SK-N-SH treated with all-trans-retinoic acid at 6 μM for 48 hours (cell line): ENCODE results near the gene TANGO6.

Experiments
- ATAC-seq: fragments of 200-7000 bp; cut with Tn5 transposase; 3 replicates; pipeline ENCODE4 v1.9.1; 2020; ENCODE audit warnings: mild to moderate bottlenecking, moderate library complexity
- ARNTL ChIP-seq: fragments of 450-650 bp; formaldehyde crosslinking; IDR thresholded peaks from 2 replicates; pipeline ENCODE4 v1.5.0; 2020; ENCODE audit warnings: low read depth, mild to moderate bottlenecking, moderate library complexity, borderline replicate concordance
- BACH2 ChIP-seq: fragments of 250-450 bp; sonication (Bioruptor Pico); IDR thresholded peaks from 2 replicates; pipeline ENCODE4 v1.9.0; 2021; ENCODE audit warnings: mild to moderate bottlenecking, borderline replicate concordance
- CSDC2 ChIP-seq: fragments of 250-450 bp; sonication (Bioruptor Pico); IDR thresholded peaks from 2 replicates; pipeline ENCODE4 v1.5.0; 2020; ENCODE audit warnings: mild to moderate bottlenecking, moderate library complexity
- ESRRG ChIP-seq: fragments of 250-450 bp; sonication (Bioruptor Pico); IDR thresholded peaks from 2 replicates; pipeline ENCODE4 v1.6.1; 2021; ENCODE audit warnings: mild to moderate bottlenecking
- ISL1 ChIP-seq: fragments of 250-450 bp; sonication (Bioruptor Pico); IDR thresholded peaks from 2 replicates; pipeline ENCODE4 v2.1.2; 2022; ENCODE audit warnings: mild to moderate bottlenecking, moderate library complexity
- OSR1 ChIP-seq: fragments of 250-450 bp; sonication (Bioruptor Pico); IDR thresholded peaks from 2 replicates; pipeline ENCODE4 v1.8.0; 2022; ENCODE audit warnings: moderate library complexity, mild to moderate bottlenecking, inconsistent platforms
- PPARA ChIP-seq: fragments of 250-450 bp; sonication (Bioruptor Pico); IDR thresholded peaks from 2 replicates; pipeline ENCODE4 v1.5.0; 2020; ENCODE audit warnings: mild to moderate bottlenecking, borderline replicate concordance
- RARB ChIP-seq: fragments of 250-450 bp; sonication (Bioruptor Pico); IDR thresholded peaks from 2 replicates; pipeline ENCODE4 v1.8.0; 2021; ENCODE audit warnings: mild to moderate bottlenecking, moderate library complexity
- SNAI2 ChIP-seq: fragments of 250-450 bp; sonication (Bioruptor Pico); IDR thresholded peaks from 2 replicates; pipeline ENCODE4 v1.5.0; 2020; ENCODE audit warnings: mild to moderate bottlenecking, moderate library complexity
- TCF4 ChIP-seq: fragments of 250-450 bp; sonication (Bioruptor Pico); IDR thresholded peaks from 2 replicates; pipeline ENCODE4 v1.8.0; 2021; ENCODE audit warnings: mild to moderate bottlenecking, moderate library complexity, borderline replicate concordance
- TOX ChIP-seq: fragments of 250-450 bp; sonication (Bioruptor Pico); IDR thresholded peaks from 2 replicates; pipeline ENCODE4 v1.8.0; 2021; ENCODE audit warnings: mild to moderate bottlenecking, moderate library complexity, borderline replicate concordance
- ZC3H10 ChIP-seq: fragments of 250-450 bp; sonication (Bioruptor Pico); IDR thresholded peaks from 2 replicates; pipeline ENCODE4 v1.5.1; 2021; ENCODE audit warnings: mild to moderate bottlenecking, moderate library complexity
- ZFP3 ChIP-seq: fragments of 250-450 bp; sonication (Bioruptor Pico); IDR thresholded peaks from 2 replicates; pipeline ENCODE4 v1.5.0; 2020; ENCODE audit warnings: mild to moderate bottlenecking, moderate library complexity
- ZFP30 ChIP-seq: fragments of 450-650 bp; formaldehyde crosslinking; IDR thresholded peaks from 2 replicates; pipeline ENCODE4 v1.5.0; 2022; ENCODE audit warnings: mild to moderate bottlenecking, moderate library complexity
- ZNF565 ChIP-seq: fragments of 450-650 bp; formaldehyde crosslinking; conservative IDR thresholded peaks from 2 replicates; pipeline ENCODE4 v1.5.0; 2020; ENCODE audit warnings: low read depth, mild to moderate bottlenecking, moderate library complexity
- ZNF70 ChIP-seq: fragments of 450-650 bp; formaldehyde crosslinking; IDR thresholded peaks from 2 replicates; pipeline ENCODE4 v1.5.0; 2020; ENCODE audit warnings: mild to moderate bottlenecking, moderate library complexity
- ZNF8 ChIP-seq: fragments of 450-650 bp; formaldehyde crosslinking; IDR thresholded peaks from 2 replicates; pipeline ENCODE4 v1.5.0; 2020; ENCODE audit warnings: mild to moderate bottlenecking, moderate library complexity
- TF ChIP-seq, protein P1 (sequence below): fragments of 250-450 bp; sonication (Bioruptor Pico); IDR thresholded peaks from 2 replicates; pipeline ENCODE4 v1.8.0; 2021; ENCODE audit warnings: low read depth, mild to moderate bottlenecking, moderate library complexity, borderline replicate concordance
- TF ChIP-seq, protein P2 (sequence below): fragments of 250-450 bp; sonication (Bioruptor Pico); IDR thresholded peaks from 2 replicates; pipeline ENCODE4 v1.5.1; 2020; ENCODE audit warnings: low read depth, mild to moderate bottlenecking, moderate library complexity
- TF ChIP-seq, protein P3 (sequence below): fragments of 250-450 bp; sonication (Bioruptor Pico); IDR thresholded peaks from 2 replicates; pipeline ENCODE4 v1.5.1; 2021; ENCODE audit warnings: mild to moderate bottlenecking, moderate library complexity
- TF ChIP-seq, protein P4 (sequence below): fragments of 250-450 bp; sonication (Bioruptor Pico); IDR thresholded peaks from 2 replicates; pipeline ENCODE4 v1.8.0; 2020; ENCODE audit warnings: mild to moderate bottlenecking, moderate library complexity, borderline replicate concordance

The TANGO6 gene

DNA sequence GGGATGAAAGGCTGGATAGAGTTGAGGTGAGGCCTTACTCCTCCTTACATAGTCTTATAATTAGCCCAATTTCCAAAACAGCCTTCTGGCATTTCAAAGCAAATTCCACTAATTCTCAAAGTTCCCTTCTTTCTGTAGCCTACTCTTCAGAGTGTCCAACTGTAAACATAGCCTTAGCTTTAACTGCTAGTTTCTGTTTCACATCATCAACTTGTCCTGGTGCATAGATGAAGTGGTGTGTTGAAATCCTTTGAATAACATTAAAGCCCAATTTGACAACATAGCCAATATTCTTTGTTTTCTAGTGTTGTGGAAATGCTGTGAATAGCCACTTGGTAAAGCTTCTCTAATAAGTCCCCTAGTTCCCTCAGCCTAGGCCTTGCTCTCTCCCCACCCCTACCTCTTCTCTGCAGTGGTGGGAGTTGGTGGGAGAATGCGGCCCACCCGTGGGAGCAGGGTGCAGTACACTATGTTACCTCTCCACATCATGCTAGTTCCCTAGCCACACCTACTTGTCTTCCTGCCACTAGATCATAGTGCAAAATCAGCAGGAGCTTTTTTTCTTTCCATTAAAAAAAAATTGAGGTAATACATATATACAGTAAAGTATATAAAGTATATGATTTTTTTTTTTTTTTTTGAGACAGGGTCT is 135.1 kb downstream of the TANGO6 start:
- ATAC-seq = no peak
- TF ChIP-seq ZNF70 (no peak), OSR1 (no peak), RARB (CRISPR knock-in tag) (no peak), ZNF8 (CRISPR knock-in tag) (no peak), TCF4 (CRISPR knock-in tag) (no peak), TOX (CRISPR knock-in tag) (no peak), BACH2 (CRISPR knock-in tag) (no peak), PPARA (CRISPR knock-in tag) (no peak), ISL1 (CRISPR knock-in tag) (no peak), ZFP3 (no peak), ESRRG (CRISPR knock-in tag) (no peak), ARNTL (CRISPR knock-in tag) (no peak), ZNF565 (no peak), SNAI2 (CRISPR knock-in tag) (no peak), ZC3H10 (CRISPR knock-in tag) (no peak), CSDC2 (CRISPR knock-in tag) (no peak)
- TF ChIP-seq, protein P1, sequence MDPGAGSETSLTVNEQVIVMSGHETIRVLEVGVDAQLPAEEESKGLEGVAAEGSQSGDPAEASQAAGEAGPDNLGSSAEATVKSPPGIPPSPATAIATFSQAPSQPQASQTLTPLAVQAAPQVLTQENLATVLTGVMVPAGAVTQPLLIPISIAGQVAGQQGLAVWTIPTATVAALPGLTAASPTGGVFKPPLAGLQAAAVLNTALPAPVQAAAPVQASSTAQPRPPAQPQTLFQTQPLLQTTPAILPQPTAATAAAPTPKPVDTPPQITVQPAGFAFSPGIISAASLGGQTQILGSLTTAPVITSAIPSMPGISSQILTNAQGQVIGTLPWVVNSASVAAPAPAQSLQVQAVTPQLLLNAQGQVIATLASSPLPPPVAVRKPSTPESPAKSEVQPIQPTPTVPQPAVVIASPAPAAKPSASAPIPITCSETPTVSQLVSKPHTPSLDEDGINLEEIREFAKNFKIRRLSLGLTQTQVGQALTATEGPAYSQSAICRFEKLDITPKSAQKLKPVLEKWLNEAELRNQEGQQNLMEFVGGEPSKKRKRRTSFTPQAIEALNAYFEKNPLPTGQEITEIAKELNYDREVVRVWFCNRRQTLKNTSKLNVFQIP = no peak
- TF ChIP-seq, protein P2, sequence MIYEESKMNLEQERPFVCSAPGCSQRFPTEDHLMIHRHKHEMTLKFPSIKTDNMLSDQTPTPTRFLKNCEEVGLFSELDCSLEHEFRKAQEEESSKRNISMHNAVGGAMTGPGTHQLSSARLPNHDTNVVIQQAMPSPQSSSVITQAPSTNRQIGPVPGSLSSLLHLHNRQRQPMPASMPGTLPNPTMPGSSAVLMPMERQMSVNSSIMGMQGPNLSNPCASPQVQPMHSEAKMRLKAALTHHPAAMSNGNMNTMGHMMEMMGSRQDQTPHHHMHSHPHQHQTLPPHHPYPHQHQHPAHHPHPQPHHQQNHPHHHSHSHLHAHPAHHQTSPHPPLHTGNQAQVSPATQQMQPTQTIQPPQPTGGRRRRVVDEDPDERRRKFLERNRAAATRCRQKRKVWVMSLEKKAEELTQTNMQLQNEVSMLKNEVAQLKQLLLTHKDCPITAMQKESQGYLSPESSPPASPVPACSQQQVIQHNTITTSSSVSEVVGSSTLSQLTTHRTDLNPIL (CRISPR knock-in tag) = no peak
- TF ChIP-seq, protein P3, sequence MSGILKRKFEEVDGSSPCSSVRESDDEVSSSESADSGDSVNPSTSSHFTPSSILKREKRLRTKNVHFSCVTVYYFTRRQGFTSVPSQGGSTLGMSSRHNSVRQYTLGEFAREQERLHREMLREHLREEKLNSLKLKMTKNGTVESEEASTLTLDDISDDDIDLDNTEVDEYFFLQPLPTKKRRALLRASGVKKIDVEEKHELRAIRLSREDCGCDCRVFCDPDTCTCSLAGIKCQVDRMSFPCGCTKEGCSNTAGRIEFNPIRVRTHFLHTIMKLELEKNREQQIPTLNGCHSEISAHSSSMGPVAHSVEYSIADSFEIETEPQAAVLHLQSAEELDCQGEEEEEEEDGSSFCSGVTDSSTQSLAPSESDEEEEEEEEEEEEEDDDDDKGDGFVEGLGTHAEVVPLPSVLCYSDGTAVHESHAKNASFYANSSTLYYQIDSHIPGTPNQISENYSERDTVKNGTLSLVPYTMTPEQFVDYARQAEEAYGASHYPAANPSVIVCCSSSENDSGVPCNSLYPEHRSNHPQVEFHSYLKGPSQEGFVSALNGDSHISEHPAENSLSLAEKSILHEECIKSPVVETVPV (CRISPR knock-in tag) = no peak
- TF ChIP-seq, protein P4, sequence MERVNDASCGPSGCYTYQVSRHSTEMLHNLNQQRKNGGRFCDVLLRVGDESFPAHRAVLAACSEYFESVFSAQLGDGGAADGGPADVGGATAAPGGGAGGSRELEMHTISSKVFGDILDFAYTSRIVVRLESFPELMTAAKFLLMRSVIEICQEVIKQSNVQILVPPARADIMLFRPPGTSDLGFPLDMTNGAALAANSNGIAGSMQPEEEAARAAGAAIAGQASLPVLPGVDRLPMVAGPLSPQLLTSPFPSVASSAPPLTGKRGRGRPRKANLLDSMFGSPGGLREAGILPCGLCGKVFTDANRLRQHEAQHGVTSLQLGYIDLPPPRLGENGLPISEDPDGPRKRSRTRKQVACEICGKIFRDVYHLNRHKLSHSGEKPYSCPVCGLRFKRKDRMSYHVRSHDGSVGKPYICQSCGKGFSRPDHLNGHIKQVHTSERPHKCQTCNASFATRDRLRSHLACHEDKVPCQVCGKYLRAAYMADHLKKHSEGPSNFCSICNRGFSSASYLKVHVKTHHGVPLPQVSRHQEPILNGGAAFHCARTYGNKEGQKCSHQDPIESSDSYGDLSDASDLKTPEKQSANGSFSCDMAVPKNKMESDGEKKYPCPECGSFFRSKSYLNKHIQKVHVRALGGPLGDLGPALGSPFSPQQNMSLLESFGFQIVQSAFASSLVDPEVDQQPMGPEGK (CRISPR knock-in tag) = no peak

DNA sequence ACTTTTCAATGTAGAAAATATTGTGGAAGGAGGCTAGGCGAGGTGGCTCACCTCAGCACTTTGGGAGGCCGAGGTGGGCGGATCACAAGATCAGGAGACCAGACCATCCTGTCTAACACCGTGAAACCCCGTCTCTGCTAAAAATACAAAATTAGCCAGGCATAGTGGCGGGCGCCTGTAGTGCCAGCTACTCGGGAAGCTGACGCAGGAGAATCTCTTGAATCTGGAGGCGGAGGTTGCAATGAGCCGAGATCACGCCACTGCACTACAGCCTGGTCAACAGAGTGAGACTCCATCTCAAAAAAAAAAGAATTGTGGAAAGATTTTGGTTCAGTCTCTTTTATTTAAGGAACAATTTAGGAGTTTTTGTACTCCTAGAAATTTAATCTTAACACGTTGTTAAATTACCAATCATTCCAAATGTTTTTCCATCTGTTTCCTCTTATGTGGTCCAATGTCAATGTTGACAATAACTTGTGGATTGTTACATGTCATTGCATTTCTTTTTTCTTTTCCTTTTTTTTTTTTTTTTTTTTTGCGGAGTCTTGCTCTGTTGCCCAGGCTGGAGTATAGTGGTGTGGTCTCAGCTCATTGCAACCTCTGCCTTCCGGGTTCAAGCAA is 137.5 kb downstream of the TANGO6 start:
- ATAC-seq = no peak
- no peak for TF ChIP-seq ISL1 (CRISPR knock-in tag)
- no peak for TF ChIP-seq ESRRG (CRISPR knock-in tag)
- TF ChIP-seq ZC3H10 (CRISPR knock-in tag) = no peak
- TF ChIP-seq, protein P2 (CRISPR knock-in tag) = no peak
- TF ChIP-seq, protein P1 = no peak
- no peak for TF ChIP-seq ZFP30 (CRISPR knock-in tag)
- TF ChIP-seq BACH2 (CRISPR knock-in tag) = no peak
- no peak for TF ChIP-seq ZNF8 (CRISPR knock-in tag)
- no peak for TF ChIP-seq ZNF70
- TF ChIP-seq, protein P4 (CRISPR knock-in tag) = no peak
- TF ChIP-seq, protein P3 (CRISPR knock-in tag) = no peak
- no peak for TF ChIP-seq CSDC2 (CRISPR knock-in tag)
- no peak for TF ChIP-seq ARNTL (CRISPR knock-in tag)
- no peak for TF ChIP-seq TCF4 (CRISPR knock-in tag)
- TF ChIP-seq OSR1 = no peak
